KMS-11 (cell line): Measurements from ENCODE around the gene SPART.

ENCODE experiments used
- H2AFZ ChIP-seq: fragments of 200-600 bp; sonication (generic); 2 replicates; pipeline ENCODE4 v1.6.1; 2016; ENCODE audit warnings: antibody characterized with exemption, mixed run types, low read depth
- H3K27ac ChIP-seq: fragments of 200-600 bp; sonication (generic); 2 replicates; pipeline ENCODE4 v1.6.1; 2016; ENCODE audit warnings: mild to moderate bottlenecking, mixed run types
- H3K27me3 ChIP-seq: fragments of 200-600 bp; sonication (generic); 2 replicates; pipeline ENCODE4 v1.6.1; 2017; ENCODE audit warnings: mild to moderate bottlenecking, low read depth, mixed run types, moderate library complexity; ENCODE audit not compliant: insufficient read depth
- H3K36me3 ChIP-seq: fragments of 200-600 bp; sonication (generic); 2 replicates; pipeline ENCODE4 v1.6.1; 2017; ENCODE audit warnings: mild to moderate bottlenecking, mixed run types; ENCODE audit not compliant: insufficient read depth
- H3K4me1 ChIP-seq: fragments of 200-600 bp; sonication (generic); 2 replicates; pipeline ENCODE4 v1.6.1; 2016; ENCODE audit warnings: mild to moderate bottlenecking, low read depth, mixed run types; ENCODE audit not compliant: poor library complexity, severe bottlenecking
- H3K4me2 ChIP-seq: fragments of 200-600 bp; sonication (generic); 2 replicates; pipeline ENCODE4 v1.7.0; 2016; ENCODE audit warnings: mild to moderate bottlenecking, mixed run types
- H3K4me3 ChIP-seq: fragments of 200-600 bp; sonication (generic); IDR thresholded peaks from 2 replicates; pipeline ENCODE4 v1.6.1; 2017; ENCODE audit warnings: low read depth, low read length, mixed read lengths; ENCODE audit not compliant: insufficient read depth
- H3K79me2 ChIP-seq: fragments of 200-600 bp; sonication (generic); 2 replicates; pipeline ENCODE4 v1.6.1; 2016; ENCODE audit warnings: low read depth, mixed run types; ENCODE audit not compliant: insufficient read depth
- H3K9ac ChIP-seq: fragments of 200-600 bp; sonication (generic); 2 replicates; pipeline ENCODE4 v1.6.1; 2016; ENCODE audit warnings: mild to moderate bottlenecking, mixed run types
- H4K20me1 ChIP-seq: fragments of 200-600 bp; sonication (generic); 2 replicates; pipeline ENCODE4 v1.6.1; 2016; ENCODE audit warnings: mild to moderate bottlenecking, mixed run types; ENCODE audit not compliant: insufficient read depth
- TF ChIP-seq, protein P1 (sequence below): fragments of 200-600 bp; sonication (generic); conservative IDR thresholded peaks from 2 replicates; pipeline ENCODE4 v1.6.1; 2017; ENCODE audit warnings: low read depth, mild to moderate bottlenecking, antibody characterized with exemption, low read length, moderate library complexity, mixed read lengths

SPART gene, protein sequence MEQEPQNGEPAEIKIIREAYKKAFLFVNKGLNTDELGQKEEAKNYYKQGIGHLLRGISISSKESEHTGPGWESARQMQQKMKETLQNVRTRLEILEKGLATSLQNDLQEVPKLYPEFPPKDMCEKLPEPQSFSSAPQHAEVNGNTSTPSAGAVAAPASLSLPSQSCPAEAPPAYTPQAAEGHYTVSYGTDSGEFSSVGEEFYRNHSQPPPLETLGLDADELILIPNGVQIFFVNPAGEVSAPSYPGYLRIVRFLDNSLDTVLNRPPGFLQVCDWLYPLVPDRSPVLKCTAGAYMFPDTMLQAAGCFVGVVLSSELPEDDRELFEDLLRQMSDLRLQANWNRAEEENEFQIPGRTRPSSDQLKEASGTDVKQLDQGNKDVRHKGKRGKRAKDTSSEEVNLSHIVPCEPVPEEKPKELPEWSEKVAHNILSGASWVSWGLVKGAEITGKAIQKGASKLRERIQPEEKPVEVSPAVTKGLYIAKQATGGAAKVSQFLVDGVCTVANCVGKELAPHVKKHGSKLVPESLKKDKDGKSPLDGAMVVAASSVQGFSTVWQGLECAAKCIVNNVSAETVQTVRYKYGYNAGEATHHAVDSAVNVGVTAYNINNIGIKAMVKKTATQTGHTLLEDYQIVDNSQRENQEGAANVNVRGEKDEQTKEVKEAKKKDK

DNA sequence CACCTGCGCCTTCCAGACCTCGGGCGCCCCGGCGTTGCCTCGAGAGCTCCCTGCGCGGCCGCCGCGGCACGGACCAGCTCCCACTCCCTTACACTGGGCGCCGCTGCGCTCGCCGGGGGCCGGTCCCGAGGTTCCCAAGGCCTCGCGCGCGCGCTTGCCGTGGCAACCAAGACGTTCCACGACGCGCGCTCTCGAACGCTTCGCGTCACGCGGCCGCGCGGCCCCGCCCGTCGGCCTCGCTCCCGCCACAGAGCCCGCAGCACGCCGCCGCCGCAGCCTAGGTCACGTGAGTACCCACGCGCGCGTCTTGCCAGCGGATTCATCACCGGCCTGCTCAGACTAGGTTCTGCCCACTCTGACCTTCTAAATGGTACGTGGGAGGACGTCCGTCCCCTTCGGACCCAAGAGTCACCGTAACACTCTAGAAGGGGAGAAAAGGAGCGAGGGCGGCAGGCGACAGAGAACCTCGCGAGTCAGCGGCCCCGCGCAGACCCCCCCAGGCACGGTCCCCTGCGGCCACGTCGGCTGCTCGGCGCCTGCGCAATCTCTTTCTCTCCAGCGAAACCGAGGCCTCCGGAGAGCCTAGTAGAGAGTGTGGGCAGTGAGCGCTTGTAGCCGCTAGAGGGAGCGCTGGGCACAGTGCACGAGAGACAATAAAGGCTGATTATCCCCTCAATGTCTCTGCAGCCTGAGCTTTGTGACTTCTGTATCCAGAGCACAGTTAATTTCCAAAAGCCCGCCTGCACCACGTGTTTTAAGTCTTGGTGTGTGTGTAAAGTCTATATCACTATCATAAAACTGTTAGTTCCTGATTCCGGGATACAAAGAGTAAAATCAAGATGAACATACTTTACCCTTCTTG, at the start of gene SPART:
Gene SPART, minus strand, starts transcription at position 173 of the 862 bp plus-strand sequence. CDS start 10,564 bp downstream, outside the sequence.
- TF ChIP-seq, protein P1, sequence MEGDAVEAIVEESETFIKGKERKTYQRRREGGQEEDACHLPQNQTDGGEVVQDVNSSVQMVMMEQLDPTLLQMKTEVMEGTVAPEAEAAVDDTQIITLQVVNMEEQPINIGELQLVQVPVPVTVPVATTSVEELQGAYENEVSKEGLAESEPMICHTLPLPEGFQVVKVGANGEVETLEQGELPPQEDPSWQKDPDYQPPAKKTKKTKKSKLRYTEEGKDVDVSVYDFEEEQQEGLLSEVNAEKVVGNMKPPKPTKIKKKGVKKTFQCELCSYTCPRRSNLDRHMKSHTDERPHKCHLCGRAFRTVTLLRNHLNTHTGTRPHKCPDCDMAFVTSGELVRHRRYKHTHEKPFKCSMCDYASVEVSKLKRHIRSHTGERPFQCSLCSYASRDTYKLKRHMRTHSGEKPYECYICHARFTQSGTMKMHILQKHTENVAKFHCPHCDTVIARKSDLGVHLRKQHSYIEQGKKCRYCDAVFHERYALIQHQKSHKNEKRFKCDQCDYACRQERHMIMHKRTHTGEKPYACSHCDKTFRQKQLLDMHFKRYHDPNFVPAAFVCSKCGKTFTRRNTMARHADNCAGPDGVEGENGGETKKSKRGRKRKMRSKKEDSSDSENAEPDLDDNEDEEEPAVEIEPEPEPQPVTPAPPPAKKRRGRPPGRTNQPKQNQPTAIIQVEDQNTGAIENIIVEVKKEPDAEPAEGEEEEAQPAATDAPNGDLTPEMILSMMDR, result peak; percentile 78
- Histone ChIP-seq H3K36me3 (no peaks in the 10 kb centered on the region), H3K27ac (peak within 1 kb of the TSS; percentile 63), H3K4me1 (peaks cover 6% of the 10 kb centered on the region), H3K4me3 (no peak within 1 kb of the TSS), H4K20me1 (no peaks in the 10 kb centered on the region), H3K27me3 (no peaks in the 10 kb centered on the region), H3K4me2 (peak within 1 kb of the TSS; percentile 57), H2AFZ (peak within 1 kb of the TSS; percentile 96), H3K9ac (peak within 1 kb of the TSS; percentile 91), H3K79me2 (0 out of 2 replicates have a peak, but pooled peaks cover 6% of the 10 kb centered on the region)

DNA sequence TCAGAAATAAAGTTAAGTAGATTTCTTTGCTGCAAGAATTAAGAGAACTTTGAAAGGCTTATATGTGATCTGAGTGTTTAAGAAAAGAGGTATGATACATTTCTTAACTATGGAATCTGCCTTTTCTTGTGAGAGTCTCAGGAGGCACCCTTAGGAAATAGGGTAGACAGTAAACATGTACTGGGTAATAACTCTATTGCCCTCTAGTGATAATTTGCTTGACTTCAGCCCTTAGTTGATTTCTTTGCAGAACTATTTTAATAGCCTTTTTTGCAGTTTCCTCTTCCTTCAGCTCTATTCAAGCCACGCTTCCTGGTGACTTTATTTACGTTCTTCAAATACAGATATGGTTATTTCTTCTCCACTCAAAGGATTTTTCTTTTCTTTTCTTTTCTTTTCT, 49.1 kb upstream of the SPART start:
- H3K4me2 ChIP-seq, result no peak overlapping the region
- TF ChIP-seq, protein P1, result 0 out of 2 replicates have a peak, but pooled peaks have one; percentile 20
- no peak overlapping the region for H3K4me3 ChIP-seq
- no peaks in the 10 kb centered on the region for H4K20me1 ChIP-seq
- no peak overlapping the region for H2AFZ ChIP-seq
- no peaks in the 10 kb centered on the region for H3K27me3 ChIP-seq
- no peaks in the 10 kb centered on the region for H3K79me2 ChIP-seq
- no peaks in the 10 kb centered on the region for H3K4me1 ChIP-seq
- no peak overlapping the region for H3K9ac ChIP-seq
- no peak overlapping the region for H3K27ac ChIP-seq
- H3K36me3 ChIP-seq, result no peaks in the 10 kb centered on the region

DNA sequence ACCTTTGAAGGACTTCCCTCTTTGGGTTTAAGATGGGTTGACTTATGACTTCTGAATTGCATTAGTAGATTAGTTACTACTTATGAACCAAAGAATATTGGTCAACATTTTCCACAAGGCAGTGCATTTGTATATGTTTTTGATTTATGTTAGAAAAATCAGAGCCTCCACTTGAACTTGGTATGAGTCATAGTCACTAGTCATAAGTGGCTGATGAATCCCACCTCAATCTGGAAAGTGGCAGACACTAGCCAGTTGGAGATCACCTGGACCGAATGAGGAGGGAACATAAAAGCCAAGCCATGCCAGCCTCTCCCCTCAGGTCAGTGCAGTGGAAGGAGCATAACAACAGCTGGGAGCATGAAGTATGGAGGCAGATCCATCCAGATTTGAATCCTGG, 39.3 kb upstream of the SPART start:
- TF ChIP-seq, protein P1, result no peak
- H3K4me2 ChIP-seq, result no peak overlapping the region
- no peaks in the 10 kb centered on the region for H3K27me3 ChIP-seq
- no peaks in the 10 kb centered on the region for H3K79me2 ChIP-seq
- no peak overlapping the region for H3K4me3 ChIP-seq
- no peak overlapping the region for H3K27ac ChIP-seq
- H3K36me3 ChIP-seq, result no peaks in the 10 kb centered on the region
- no peaks in the 10 kb centered on the region for H4K20me1 ChIP-seq
- H2AFZ ChIP-seq, result no peak overlapping the region
- H3K9ac ChIP-seq, result no peak overlapping the region
- H3K4me1 ChIP-seq, result no peaks in the 10 kb centered on the region

- Histone ChIP-seq H3K79me2 (no peaks in the 10 kb centered on the region), H2AFZ (no peak overlapping the region), H3K27ac (no peak overlapping the region), H3K27me3 (no peaks in the 10 kb centered on the region), H3K9ac (no peak overlapping the region), H4K20me1 (no peaks in the 10 kb centered on the region), H3K4me2 (no peak overlapping the region), H3K4me3 (no peak overlapping the region), H3K4me1 (no peaks in the 10 kb centered on the region), H3K36me3 (no peaks in the 10 kb centered on the region)
- TF ChIP-seq, protein P1, result no peak
Observed at GRCh38 chr13:36382030-36382429, 35.8 kb upstream of the SPART start.
